GM23248 (cell line): ENCODE measurements around the gene DHX40. TPM values are rescaled to one million over a fixed set of nuclear protein-coding genes. Genes with fewer than 3 reads are reported as not detected.
A peak's percentile ranks its signal among the peaks of the same experiment; 100 is the strongest.

Experiments
- DNase-seq: peaks from one replicate; pipeline ENCODE4 v3.0.0-alpha.2; 2015
- H2AFZ ChIP-seq: fragments of 200-600 bp; sonication (generic); 2 replicates; pipeline ENCODE4 v1.6.1; 2016; ENCODE audit warnings: antibody characterized with exemption
- H3F3A ChIP-seq: fragments of 200-600 bp; sonication (generic); 2 replicates; pipeline ENCODE4 v1.6.1; 2016; ENCODE audit warnings: mild to moderate bottlenecking, antibody characterized with exemption, mixed run types; ENCODE audit not compliant: insufficient read depth
- H3K27ac ChIP-seq: fragments of 200-600 bp; sonication (generic); 2 replicates; pipeline ENCODE4 v1.5.1; 2016; ENCODE audit warnings: mild to moderate bottlenecking
- H3K27me3 ChIP-seq: fragments of 200-600 bp; sonication (generic); replicated peaks from 2 replicates; pipeline ENCODE4 v1.6.1; 2016; ENCODE audit warnings: mild to moderate bottlenecking; ENCODE audit not compliant: insufficient read depth
- H3K36me3 ChIP-seq: fragments of 200-600 bp; sonication (generic); 2 replicates; pipeline ENCODE4 v1.6.1; 2016; ENCODE audit warnings: low read depth, mild to moderate bottlenecking
- H3K4me1 ChIP-seq: fragments of 200-600 bp; sonication (generic); 2 replicates; pipeline ENCODE4 v1.6.1; 2016; ENCODE audit warnings: mild to moderate bottlenecking; ENCODE audit not compliant: insufficient read depth
- H3K4me2 ChIP-seq: fragments of 200-600 bp; sonication (generic); one replicate; pipeline ENCODE4 v1.6.1; 2016; ENCODE audit warnings: mild to moderate bottlenecking; ENCODE audit not compliant: unreplicated experiment
- H3K4me3 ChIP-seq: fragments of 200-600 bp; sonication (generic); 2 replicates; pipeline ENCODE4 v1.5.1; 2016; ENCODE audit warnings: mild to moderate bottlenecking
- H3K79me2 ChIP-seq: fragments of 200-600 bp; sonication (generic); 2 replicates; pipeline ENCODE4 v1.6.1; 2016; ENCODE audit warnings: mild to moderate bottlenecking; ENCODE audit not compliant: insufficient read depth
- H3K9ac ChIP-seq: fragments of 200-600 bp; sonication (generic); 2 replicates; pipeline ENCODE4 v1.6.1; 2016; ENCODE audit warnings: mild to moderate bottlenecking
- H3K9me2 ChIP-seq: fragments of 200-600 bp; sonication (generic); 2 replicates; pipeline ENCODE4 v1.6.1; 2016; ENCODE audit warnings: mixed run types, mild to moderate bottlenecking, moderate library complexity; ENCODE audit not compliant: insufficient read depth
- H3K9me3 ChIP-seq: fragments of 200-600 bp; sonication (generic); one replicate; pipeline ENCODE4 v1.6.1; 2017; ENCODE audit warnings: low read depth
- H4K20me1 ChIP-seq: fragments of 200-600 bp; sonication (generic); 2 replicates; pipeline ENCODE4 v1.6.0; 2016; ENCODE audit not compliant: insufficient read depth
- EZH2 ChIP-seq: fragments of 200-600 bp; sonication (generic); IDR thresholded peaks from 2 replicates; pipeline ENCODE4 v1.6.1; 2018; ENCODE audit warnings: antibody characterized with exemption, mild to moderate bottlenecking; ENCODE audit not compliant: insufficient read depth, poor library complexity, severe bottlenecking
- EZH2phosphoT487 ChIP-seq: fragments of 200-600 bp; sonication (generic); IDR thresholded peaks from 2 replicates; pipeline ENCODE4 v1.6.1; 2018; ENCODE audit warnings: antibody characterized with exemption, moderate library complexity, mild to moderate bottlenecking, low read depth; ENCODE audit not compliant: insufficient read depth
- WGBS, 2 experiments: methylation state at CpG; one replicate each; pipeline ENCODE4 v1.1.6; 2015 to 2017; ENCODE audit warnings: low lambda C conversion rate in 2 of 2, low coverage in 1 of 2; ENCODE audit errors: missing lambda C conversion rate in 2 of 2; 5-methylcytosine and 5-hydroxymethylcytosine counted together
- in situ Hi-C: fragments of 300-500 bp; cut with MboI; formaldehyde crosslinking; loops from 2 replicates; pipeline ENCODE4 v1.15.0; 2020
- polyA plus RNA-seq: library from polyadenylated mRNA; unstranded; fragments of >200 nt; fragmentation: Nextera tagmentation; extraction: Ambion mirVana; gene quantifications from 2 replicates; pipeline ENCODE4 v1.2.1, GENCODE V29; 2016
- total RNA-seq: library from RNA; depleted of rRNA; stranded (reverse); fragments of >200 nt; shearing (Covaris generic); gene quantifications from 2 replicates; pipeline ENCODE4 v1.2.3, GENCODE V29; 2014

The DHX40 gene
- total and polyA plus RNA-seq, 2 experiments from 2014 or later = 18.9 to 68.5 TPM

- no peaks in the 10 kb centered on the region for H3K79me2 ChIP-seq
- 28 to 29% methylated on average over 1 of the region's 1 CpG for WGBS, 2 experiments
- no peak overlapping the region for H3K9ac ChIP-seq
- H3K36me3 ChIP-seq = no peaks in the 10 kb centered on the region
- H2AFZ ChIP-seq = no peak overlapping the region
- no peaks in the 10 kb centered on the region for H3K9me3 ChIP-seq
- TF ChIP-seq EZH2 (no peak), EZH2phosphoT487 (no peak)
- no peaks in the 10 kb centered on the region for H3K27me3 ChIP-seq
- no peaks in the 10 kb centered on the region for H3K4me1 ChIP-seq
- H3K4me3 ChIP-seq = no peak overlapping the region
- no peak for DNase-seq
- no peak overlapping the region for H3K4me2 ChIP-seq
- no peaks in the 10 kb centered on the region for H3K9me2 ChIP-seq
- H3K27ac ChIP-seq = no peak overlapping the region
- in situ Hi-C loops = no loop called here
- no peaks in the 10 kb centered on the region for H4K20me1 ChIP-seq
- H3F3A ChIP-seq = no peaks in the 10 kb centered on the region
Observed at GRCh38 chr17:59527931-59528330, 37.5 kb upstream of the DHX40 start.

DNA sequence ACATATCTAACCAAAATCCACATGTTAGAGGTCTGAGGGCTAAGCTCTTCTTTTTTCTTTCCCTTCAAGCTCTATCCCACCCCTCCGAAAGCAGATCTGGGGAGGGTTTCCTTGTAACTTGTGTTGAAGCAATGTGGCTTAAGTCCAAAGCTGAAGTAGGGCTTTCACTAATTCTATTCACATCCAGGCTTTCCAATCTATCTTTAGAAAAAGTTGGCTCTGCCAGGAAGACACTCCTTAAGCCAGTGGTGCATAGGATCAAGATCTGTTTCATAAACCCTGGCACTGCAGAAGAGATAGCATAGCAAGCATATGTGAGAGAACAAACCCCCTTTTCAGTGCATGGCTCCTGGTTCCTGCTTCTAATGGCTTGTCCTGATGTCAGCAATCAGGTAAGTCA, 34.9 kb upstream of the DHX40 start:
- Histone ChIP-seq H2AFZ (no peak overlapping the region), H3K79me2 (no peaks in the 10 kb centered on the region), H3F3A (no peaks in the 10 kb centered on the region), H3K9ac (no peak overlapping the region), H3K9me3 (no peaks in the 10 kb centered on the region), H3K27ac (no peak overlapping the region), H3K36me3 (no peaks in the 10 kb centered on the region), H3K4me1 (no peaks in the 10 kb centered on the region), H3K27me3 (no peaks in the 10 kb centered on the region), H3K4me3 (no peak overlapping the region), H3K4me2 (no peak overlapping the region), H4K20me1 (no peaks in the 10 kb centered on the region), H3K9me2 (no peaks in the 10 kb centered on the region)
- no peak for TF ChIP-seq EZH2
- no peak for TF ChIP-seq EZH2phosphoT487
- DNase-seq = no peak
- WGBS, 2 experiments = 95 to 100% methylated on average over 1 of the region's 1 CpG
- in situ Hi-C loops = no loop called here

DNA sequence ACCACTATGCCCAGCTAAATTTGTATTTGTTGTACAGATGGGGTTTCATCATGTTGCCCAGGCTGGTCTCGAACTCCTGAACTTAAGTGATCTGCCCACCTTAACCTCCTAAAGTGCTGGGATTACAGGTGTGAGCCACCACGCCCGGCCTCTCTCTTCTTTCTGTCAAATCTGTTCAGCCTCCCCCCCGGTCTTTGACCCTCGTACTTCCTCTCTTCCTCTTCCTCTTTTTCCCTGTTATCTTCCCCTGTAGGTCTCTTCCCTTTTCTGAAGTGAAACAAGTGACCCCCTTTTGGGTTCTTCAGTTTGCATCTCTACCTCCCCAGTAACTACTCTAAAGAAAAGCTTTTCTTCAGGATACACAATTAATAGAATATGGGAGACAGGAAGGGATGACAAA, 31.7 kb upstream of the DHX40 start:
- 85 to 86% methylated on average over 5 of the region's 5 CpGs for WGBS, 2 experiments
- no peaks in the 10 kb centered on the region for H3K9me3 ChIP-seq
- H3K27ac ChIP-seq = no peak overlapping the region
- in situ Hi-C loops = no loop called here
- no peaks in the 10 kb centered on the region for H3K79me2 ChIP-seq
- H3K9me2 ChIP-seq = no peaks in the 10 kb centered on the region
- H4K20me1 ChIP-seq = no peaks in the 10 kb centered on the region
- no peak for TF ChIP-seq EZH2
- no peak for TF ChIP-seq EZH2phosphoT487
- no peak for DNase-seq
- H3K27me3 ChIP-seq = peaks cover 4% of the 10 kb centered on the region; the same call in 1 of the 2 replicates
- H3F3A ChIP-seq = no peaks in the 10 kb centered on the region
- no peaks in the 10 kb centered on the region for H3K36me3 ChIP-seq
- no peak overlapping the region for H3K4me2 ChIP-seq
- H3K9ac ChIP-seq = no peak overlapping the region
- H3K4me3 ChIP-seq = no peak overlapping the region
- no peaks in the 10 kb centered on the region for H3K4me1 ChIP-seq
- H2AFZ ChIP-seq = no peak overlapping the region

GRCh38 chr17:59534583-59534982, 30.8 kb upstream of the DHX40 start:
- H3K9ac ChIP-seq = no peak overlapping the region
- DNase-seq = peak; percentile 29
- no peaks in the 10 kb centered on the region for H3F3A ChIP-seq
- H3K9me2 ChIP-seq = no peaks in the 10 kb centered on the region
- H2AFZ ChIP-seq = no peak overlapping the region
- H4K20me1 ChIP-seq = no peaks in the 10 kb centered on the region
- no peaks in the 10 kb centered on the region for H3K79me2 ChIP-seq
- peaks cover 9% of the 10 kb centered on the region; the same call in 1 of the 2 replicates for H3K27me3 ChIP-seq
- in situ Hi-C loops = no loop called here
- no peak overlapping the region for H3K4me2 ChIP-seq
- H3K9me3 ChIP-seq = no peaks in the 10 kb centered on the region
- no peaks in the 10 kb centered on the region for H3K4me1 ChIP-seq
- no peaks in the 10 kb centered on the region for H3K36me3 ChIP-seq
- no peak overlapping the region for H3K27ac ChIP-seq
- H3K4me3 ChIP-seq = no peak overlapping the region
- WGBS, 2 experiments = 16% methylated on average over 1 of the region's 1 CpG
- no peak for TF ChIP-seq EZH2phosphoT487

DNA sequence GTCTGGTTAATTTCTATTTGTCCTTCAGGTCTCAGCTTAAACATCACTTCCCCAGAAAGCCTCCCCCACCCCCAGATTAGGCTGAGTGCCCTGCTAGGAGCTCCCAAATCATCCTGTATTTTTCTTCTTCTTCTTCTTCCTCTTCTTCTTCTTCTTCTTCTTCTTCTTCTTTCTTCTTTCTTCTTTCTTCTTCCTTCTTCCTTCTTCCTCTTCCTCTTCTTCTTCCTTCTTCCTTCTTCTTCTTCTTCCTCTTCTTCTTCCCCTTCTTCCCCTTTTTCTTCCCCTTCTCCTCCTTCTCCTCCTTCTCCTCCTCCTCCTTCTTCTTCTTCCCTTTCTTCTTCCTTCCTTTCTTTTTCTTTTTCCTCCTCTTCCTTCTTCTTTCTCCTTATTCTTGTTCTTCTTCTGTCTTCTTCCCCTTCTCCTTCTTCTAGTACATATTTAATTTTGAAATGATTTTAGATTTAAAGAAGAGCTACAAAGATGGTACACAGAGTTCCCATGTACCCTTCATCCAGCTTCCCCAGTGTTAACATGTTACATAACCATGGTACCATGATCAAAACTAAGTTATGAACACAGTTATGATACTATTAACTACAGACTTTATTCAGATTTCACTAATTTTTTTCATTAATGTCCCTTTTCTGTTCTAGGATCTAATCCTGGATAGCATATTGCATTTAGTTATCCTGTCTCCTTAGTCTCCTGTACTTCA, 27.1 kb upstream of the DHX40 start:
- Histone ChIP-seq H3K9me3 (no peaks in the 10 kb centered on the region), H3K4me3 (no peak overlapping the region), H3K27ac (no peak overlapping the region), H3K4me1 (no peaks in the 10 kb centered on the region), H3F3A (no peaks in the 10 kb centered on the region), H3K27me3 (peaks cover 15% of the 10 kb centered on the region), H3K9ac (no peak overlapping the region), H2AFZ (no peak overlapping the region), H3K4me2 (no peak overlapping the region), H3K79me2 (no peaks in the 10 kb centered on the region), H3K36me3 (no peaks in the 10 kb centered on the region), H3K9me2 (no peaks in the 10 kb centered on the region), H4K20me1 (no peaks in the 10 kb centered on the region)
- DNase-seq = no peak
- TF ChIP-seq EZH2 (no peak), EZH2phosphoT487 (no peak)
- in situ Hi-C loops = no loop called here
